Activated CD4-positive, alpha-beta T cell treated with anti-CD3 and anti-CD28 coated beads, Interleukin-2, amount 50 U/mL, for 24 hours (primary cell): ENCODE measurements around the gene CCDC124.
A peak's percentile ranks its signal among the peaks of the same experiment; 100 is the strongest.

Experiments
- DNase-seq, 2 donors: peaks; one replicate each; pipeline ENCODE4 v3.0.0-alpha.2; 2020; ENCODE audit warnings: low read depth in 1 of 2, low spot score in 1 of 2

CCDC124 gene

GRCh38 chr19:17933414-17934129 lies 757 bp downstream of the CCDC124 start:
- no peak for DNase-seq

- DNase-seq: no peak
These were observed 3.6 kb downstream of the CCDC124 start for GRCh38 chr19:17936379-17936778.

GRCh38 chr19:17937371-17937900 lies 4.6 kb downstream of the CCDC124 start:
- DNase-seq: no peak

GRCh38 chr19:17938092-17938845 lies 5.5 kb downstream of the CCDC124 start:
- DNase-seq: peak; percentile 73 to 80

GRCh38 chr19:17942181-17942580 lies 9.4 kb downstream of the CCDC124 start:
- no peak for DNase-seq

DNA sequence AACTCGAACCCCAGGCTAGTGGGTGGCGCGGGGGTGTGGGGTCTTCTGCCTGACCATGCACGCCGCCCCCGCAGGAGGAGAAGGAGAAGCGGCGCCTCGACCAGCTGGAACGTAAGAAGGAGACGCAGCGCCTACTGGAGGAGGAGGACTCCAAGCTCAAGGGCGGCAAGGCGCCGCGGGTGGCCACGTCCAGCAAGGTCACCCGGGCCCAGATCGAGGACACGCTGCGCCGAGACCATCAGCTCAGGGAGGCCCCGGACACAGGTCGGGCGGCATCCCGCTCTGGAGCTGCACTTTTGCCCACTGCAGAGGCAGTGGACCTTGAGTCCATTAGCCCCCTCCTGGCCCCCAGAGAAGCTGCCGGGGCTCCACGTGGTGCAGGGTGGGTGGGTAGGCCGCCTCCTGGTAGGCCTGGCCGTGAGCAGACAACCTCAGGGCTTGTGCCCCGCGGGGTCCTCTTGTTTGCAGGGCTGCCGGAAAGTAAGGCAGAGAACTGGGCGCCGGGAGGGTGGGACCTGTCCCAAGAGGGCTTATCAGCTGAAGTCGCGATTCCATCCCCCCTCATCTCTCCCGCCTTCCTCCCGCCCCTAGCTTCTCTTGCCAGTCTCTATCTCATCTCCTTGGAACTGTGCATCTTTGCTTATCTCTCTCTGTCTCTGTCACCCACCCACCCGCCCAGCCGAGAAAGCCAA lies 9.9 kb downstream of the CCDC124 start:
- no peak for DNase-seq

DNA sequence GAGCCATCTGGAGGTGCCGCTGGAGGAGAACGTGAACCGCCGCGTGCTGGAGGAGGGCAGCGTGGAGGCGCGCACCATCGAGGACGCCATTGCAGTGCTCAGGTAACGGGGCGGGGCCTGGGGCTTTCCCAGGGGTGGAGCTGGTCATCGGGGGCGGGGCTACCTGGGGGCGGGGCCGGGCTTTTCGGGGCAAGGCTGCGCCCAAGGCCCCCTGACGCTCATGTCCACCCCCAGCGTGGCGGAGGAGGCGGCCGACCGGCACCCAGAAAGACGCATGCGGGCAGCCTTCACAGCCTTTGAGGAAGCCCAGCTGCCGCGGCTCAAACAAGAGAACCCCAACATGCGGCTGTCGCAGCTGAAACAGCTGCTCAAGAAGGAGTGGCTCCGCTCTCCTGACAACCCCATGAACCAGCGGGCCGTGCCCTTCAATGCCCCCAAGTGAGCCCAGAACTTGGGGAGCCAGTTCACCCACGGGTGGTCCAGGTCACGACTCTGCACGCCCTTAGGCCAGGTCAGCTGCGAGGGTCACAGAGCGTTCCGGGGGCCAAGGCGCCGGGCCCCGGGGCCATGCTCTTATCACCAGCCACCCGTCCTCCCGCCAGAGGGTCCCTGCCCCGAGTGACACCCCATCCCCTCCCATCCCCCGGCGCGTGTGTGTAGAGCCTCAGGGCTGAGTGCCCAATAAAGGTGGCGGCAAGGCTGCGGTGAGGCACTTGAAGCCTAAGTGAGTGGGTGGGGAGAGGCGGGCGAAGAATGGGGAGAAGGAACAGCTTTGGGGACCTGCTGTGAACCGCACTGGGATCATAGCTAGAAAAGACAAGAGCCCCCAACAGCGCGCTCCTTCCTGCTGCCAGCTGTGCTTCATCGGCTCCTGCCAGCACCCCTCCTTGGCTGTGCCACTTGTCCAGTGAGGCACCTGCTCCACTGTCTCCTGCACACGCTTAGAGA lies 10.7 kb downstream of the CCDC124 start:
- no peak for DNase-seq

- no peak for DNase-seq
These were observed 11.5 kb downstream of the CCDC124 start for GRCh38 chr19:17944301-17944700.

DNA sequence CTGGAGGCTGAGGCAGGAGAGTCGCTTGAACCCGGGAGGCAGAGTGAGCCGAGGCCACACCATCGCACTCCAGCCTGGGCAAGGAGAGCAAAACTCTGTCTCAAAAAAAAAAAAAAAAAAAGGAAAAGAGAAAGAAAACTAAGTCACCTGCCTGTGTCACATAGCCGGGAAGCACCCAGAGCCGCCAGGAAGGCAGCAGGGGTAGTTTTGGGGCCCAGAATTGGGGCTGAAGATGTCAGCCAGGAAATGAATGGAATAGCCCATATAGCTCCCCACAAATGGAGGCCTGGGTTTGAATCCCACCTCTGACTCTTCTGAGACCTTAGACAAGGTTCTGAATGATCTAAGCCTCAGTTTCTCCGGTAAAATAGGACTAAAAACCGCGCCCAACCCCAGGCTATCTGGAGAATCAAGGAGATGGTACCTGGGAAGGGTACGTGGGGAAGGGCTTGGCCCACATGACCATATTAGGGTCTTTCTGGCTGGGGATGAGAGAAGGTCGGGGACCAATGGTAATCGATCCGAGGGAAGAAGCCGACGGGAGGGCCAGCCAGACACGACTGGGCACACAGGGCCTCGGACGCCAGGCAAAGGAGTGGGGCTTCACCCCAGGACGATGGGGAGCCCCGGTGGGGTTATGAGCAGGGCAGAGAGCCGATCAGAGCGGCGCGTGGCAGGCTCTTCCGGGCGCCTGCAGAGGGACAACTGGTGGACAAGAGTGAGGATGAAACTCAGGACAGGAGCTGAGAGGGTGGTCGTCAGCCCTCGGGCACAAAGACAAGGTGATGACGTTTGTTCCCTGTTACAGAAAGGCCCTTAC lies 14.4 kb downstream of the CCDC124 start:
- no peak for DNase-seq

DNA sequence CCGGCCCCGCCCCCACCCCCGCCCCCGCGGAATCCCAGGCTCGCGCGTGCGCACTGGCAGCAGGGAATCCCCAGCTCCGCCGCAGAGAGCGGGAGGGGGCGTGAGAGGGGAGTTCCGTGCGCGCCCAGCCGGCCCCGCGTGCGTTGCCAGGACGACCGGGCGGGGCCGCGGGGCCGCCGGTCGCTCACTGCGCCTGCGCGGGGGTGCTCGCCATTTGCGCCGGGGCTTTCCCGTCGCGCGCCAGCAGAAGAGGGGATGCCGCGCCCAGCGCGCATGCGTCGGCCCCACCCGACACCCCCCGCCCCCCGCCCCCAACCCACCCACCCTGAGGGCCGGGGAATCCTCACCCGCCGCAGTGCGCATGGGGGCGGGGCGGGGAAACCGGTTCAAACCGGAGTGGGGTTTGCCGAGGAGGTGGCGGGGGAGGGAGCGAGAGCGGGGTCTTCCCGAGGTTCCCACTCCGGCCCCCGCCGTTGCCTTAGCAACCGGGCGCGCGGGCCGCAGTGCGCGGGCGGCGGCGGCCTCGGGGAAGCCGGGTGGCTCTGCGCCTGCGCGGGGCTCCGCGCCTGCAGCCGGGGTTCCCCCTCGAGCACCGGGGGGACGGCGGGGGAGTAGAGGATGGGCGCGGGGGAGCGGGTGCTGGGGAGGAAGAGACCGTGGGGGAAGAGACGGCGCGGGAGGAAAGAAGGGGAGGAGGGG lies 15.1 kb downstream of the CCDC124 start:
- DNase-seq: peak; percentile 88 to 90

GRCh38 chr19:17948514-17948900 lies 15.7 kb downstream of the CCDC124 start:
- DNase-seq: no peak

GRCh38 chr19:17948931-17949930 lies 16.4 kb downstream of the CCDC124 start:
- no peak for DNase-seq

DNA sequence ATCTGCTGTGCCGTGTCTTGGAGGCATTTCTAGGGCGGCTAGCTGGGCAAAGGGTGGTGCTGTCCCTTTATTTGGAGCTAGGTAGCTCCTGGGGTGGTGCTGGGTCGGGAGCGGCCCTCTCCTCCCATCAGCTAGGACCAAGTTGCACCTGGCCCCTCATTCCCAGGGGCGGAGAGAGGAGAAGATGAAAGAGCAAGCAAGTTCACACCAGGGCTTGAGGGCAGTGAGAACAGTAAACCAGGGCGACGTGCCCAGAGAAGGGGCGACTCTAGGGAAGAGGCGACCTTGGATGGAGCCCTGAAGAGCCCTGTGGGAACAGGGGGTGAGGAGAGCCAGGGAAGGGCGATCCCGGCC lies 17.1 kb downstream of the CCDC124 start:
- DNase-seq: no peak

- no peak for DNase-seq
These were observed 17.7 kb downstream of the CCDC124 start for GRCh38 chr19:17950310-17951156.

DNA sequence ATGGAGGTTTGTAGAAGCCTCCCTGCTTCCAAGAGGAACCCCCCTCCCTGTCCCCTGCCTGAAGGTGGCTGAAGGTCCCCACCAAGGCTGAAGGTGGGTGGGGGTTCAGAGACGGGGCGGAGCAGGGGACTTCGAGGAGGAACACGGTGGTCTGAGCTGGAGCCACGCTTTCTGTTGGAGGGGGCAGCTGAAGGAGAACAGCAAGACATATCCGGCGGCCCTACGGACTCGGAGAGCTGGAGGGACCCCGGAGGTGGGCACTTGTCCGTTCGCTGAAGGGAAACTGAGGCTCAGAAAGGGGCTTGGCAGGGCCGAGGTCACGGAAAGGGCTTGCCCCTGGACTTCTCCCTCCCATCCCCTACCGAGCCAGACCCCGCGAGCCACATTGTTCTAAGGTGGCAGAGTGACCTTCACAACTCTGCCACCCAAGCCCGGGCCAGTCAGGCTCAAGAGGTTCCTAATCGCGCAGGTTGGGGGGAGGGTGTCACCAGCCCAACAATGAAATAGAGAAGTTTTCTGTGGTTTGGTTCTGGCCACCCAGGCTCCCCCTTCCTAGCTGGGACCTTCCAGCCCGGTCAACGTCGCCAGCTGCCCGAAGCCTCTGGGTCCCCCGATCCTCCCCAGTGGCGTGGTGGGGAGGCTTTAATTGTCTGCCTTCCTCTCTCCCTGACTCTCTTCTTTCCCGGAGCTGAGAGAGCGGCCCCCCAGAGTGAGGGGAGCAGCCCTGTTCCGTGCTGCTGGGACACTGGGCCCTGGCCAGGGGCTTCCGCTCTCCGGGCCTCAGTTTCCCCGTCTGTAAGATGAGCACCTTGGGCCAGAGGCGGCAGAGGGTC lies 18.6 kb downstream of the CCDC124 start:
- DNase-seq: no peak
